RWPE2 (cell line): ENCODE results near the gene SIK3.

Source experiments
- ATAC-seq: fragments of 200-7000 bp; cut with Tn5 transposase; 3 replicates; pipeline ENCODE4 v1.9.1; 2021; ENCODE audit warnings: low read depth
- DNase-seq: peaks from one replicate; pipeline ENCODE4 v3.0.0-alpha.2; 2020; ENCODE audit warnings: low spot score
- H3K27ac ChIP-seq: fragments of 450-650 bp; 2 replicates; pipeline ENCODE4 v1.5.1; 2017; ENCODE audit warnings: mild to moderate bottlenecking; ENCODE audit not compliant: poor library complexity, severe bottlenecking
- H3K27me3 ChIP-seq: fragments of 250-450 bp; sonication (Bioruptor Pico); 2 replicates; pipeline ENCODE4 v1.5.1; 2021; ENCODE audit warnings: mild to moderate bottlenecking, moderate library complexity; ENCODE audit not compliant: insufficient read depth, poor library complexity, severe bottlenecking
- H3K36me3 ChIP-seq: fragments of 250-450 bp; sonication (Bioruptor Pico); 2 replicates; pipeline ENCODE4 v1.5.1; 2020; ENCODE audit warnings: low read depth, mild to moderate bottlenecking, moderate library complexity
- H3K4me1 ChIP-seq: fragments of 250-450 bp; sonication (Bioruptor Pico); 2 replicates; pipeline ENCODE4 v1.5.1; 2021; ENCODE audit warnings: mild to moderate bottlenecking, moderate library complexity; ENCODE audit not compliant: insufficient read depth, poor library complexity, severe bottlenecking
- H3K4me3 ChIP-seq: fragments of 250-450 bp; sonication (Bioruptor Pico); 2 replicates; pipeline ENCODE4 v1.5.1; 2021; ENCODE audit warnings: mild to moderate bottlenecking, moderate library complexity; ENCODE audit not compliant: severe bottlenecking
- H3K9me3 ChIP-seq: fragments of 250-450 bp; sonication (Bioruptor Pico); 2 replicates; pipeline ENCODE4 v1.5.1; 2021; ENCODE audit warnings: mild to moderate bottlenecking, moderate library complexity; ENCODE audit not compliant: severe bottlenecking
- TF ChIP-seq, protein P1 (sequence below): fragments of 450-650 bp; IDR thresholded peaks from one replicate; pipeline ENCODE4 v1.5.1; 2017; ENCODE audit warnings: mild to moderate bottlenecking, moderate library complexity; ENCODE audit not compliant: poor library complexity, severe bottlenecking

The SIK3 gene

DNA sequence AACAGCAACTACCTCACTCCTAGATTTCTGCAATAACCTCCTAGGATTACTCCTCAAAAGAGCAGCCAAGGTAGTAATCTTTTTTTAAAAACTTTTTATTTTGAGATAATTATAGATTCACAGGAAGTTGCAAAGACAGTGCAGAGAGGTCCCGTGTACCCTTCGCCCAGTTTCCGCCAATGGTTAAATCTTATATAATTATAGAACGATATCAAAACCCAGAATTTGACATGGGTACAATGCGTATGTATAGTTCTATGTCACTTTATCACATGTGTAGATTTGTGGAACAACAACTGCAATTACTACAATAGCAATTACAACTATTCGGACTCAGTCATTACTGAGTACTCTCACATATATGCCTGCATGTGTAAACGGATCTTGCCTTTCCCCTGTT lies 166.0 kb downstream of the SIK3 start:
- Histone ChIP-seq H3K4me3 (no peak overlapping the region), H3K36me3 (0 out of 2 replicates have a peak, but pooled peaks cover under 1% of the 10 kb centered on the region), H3K27ac (no peak overlapping the region), H3K4me1 (peaks cover 6% of the 10 kb centered on the region), H3K9me3 (peaks cover 2% of the 10 kb centered on the region), H3K27me3 (no peaks in the 10 kb centered on the region)
- TF ChIP-seq, protein P1, sequence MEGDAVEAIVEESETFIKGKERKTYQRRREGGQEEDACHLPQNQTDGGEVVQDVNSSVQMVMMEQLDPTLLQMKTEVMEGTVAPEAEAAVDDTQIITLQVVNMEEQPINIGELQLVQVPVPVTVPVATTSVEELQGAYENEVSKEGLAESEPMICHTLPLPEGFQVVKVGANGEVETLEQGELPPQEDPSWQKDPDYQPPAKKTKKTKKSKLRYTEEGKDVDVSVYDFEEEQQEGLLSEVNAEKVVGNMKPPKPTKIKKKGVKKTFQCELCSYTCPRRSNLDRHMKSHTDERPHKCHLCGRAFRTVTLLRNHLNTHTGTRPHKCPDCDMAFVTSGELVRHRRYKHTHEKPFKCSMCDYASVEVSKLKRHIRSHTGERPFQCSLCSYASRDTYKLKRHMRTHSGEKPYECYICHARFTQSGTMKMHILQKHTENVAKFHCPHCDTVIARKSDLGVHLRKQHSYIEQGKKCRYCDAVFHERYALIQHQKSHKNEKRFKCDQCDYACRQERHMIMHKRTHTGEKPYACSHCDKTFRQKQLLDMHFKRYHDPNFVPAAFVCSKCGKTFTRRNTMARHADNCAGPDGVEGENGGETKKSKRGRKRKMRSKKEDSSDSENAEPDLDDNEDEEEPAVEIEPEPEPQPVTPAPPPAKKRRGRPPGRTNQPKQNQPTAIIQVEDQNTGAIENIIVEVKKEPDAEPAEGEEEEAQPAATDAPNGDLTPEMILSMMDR: no peak
- no peak for DNase-seq
- ATAC-seq: no peak

DNA sequence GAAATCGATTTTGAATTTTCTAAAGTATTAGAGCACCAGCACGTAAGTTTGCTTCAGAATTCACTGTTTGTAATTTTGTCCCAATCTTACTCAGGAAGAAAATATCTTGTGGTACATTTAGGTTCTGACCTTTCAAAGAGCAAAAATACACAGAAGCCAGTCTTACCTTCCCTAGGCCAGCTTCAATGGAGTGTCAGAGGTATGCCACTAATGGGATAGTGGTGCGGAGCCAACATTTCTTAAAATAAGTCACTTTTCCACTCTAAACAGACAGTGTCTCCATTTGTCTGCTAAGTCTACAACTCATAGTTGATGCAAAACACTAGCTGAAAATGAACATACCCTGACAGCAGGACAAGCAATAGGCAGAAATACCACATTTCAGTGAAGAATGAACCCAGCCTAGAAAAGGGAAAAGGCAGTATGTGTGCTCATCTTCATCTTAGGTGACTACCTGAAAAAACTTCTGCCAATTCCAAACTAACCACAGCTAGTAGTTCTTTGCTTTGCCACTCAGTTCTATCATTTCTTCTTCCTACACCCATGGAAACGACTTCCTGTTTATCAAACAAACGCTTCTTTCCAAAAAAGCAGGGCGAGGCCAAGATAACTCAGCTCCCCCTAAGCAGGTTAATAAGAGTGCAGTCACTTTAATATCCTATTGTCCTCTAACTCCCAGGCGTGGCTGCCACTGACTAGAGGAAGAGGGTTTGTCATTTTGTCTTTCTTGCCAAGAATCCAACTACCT lies 166.8 kb downstream of the SIK3 start:
- TF ChIP-seq, protein P1: no peak
- Histone ChIP-seq H3K36me3 (0 out of 2 replicates have a peak, but pooled peaks cover 6% of the 10 kb centered on the region), H3K4me1 (peaks cover 6% of the 10 kb centered on the region), H3K27ac (no peak overlapping the region), H3K27me3 (no peaks in the 10 kb centered on the region), H3K9me3 (peaks cover 2% of the 10 kb centered on the region), H3K4me3 (no peak overlapping the region)
- no peak for DNase-seq
- ATAC-seq: peak; percentile 52; the same call in 2 of the 3 replicates

DNA sequence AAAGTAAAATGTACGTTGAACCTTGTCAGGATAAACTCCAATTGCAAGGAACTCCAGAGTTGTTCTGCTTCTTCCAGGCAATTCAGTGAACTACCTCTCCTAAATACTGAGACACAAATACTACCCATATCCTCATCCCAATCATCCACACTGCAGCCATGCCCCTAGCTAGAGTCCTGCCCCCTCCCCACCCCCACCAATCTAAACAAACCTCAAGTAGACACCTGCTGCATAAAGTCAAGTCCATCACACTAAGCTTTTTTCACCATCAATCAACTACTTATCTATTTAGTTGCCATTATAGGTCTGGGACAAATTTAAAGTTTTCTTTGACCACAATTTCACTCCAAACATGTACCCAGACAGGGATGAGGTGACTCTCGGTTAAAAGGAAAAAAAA lies 167.6 kb downstream of the SIK3 start:
- H3K36me3 ChIP-seq: 0 out of 2 replicates have a peak, but pooled peaks cover 9% of the 10 kb centered on the region
- no peak overlapping the region for H3K4me3 ChIP-seq
- no peaks in the 10 kb centered on the region for H3K27me3 ChIP-seq
- no peak for ATAC-seq
- TF ChIP-seq, protein P1: no peak
- peaks cover 6% of the 10 kb centered on the region for H3K4me1 ChIP-seq
- H3K9me3 ChIP-seq: peaks cover 2% of the 10 kb centered on the region
- no peak overlapping the region for H3K27ac ChIP-seq
- no peak for DNase-seq

DNA sequence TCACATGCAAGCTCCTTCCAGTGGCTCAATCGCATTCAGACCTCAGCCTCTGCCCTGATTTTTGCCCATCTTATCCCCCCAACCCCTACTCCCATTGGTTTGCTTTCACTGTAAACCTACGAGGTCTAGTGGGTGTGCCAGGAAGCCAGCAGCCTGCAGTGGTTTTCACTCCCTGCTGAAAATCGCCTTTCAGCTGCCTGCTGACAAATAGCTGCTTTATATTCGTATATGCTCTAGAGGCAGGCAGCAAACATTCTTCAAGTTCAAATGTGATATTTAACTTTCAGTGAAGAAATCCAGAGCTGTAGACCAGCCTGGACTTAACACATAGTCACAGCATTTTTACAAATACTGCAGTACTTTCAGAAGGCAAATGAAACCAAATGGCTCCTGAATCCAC lies 168.1 kb downstream of the SIK3 start:
- no peak for ATAC-seq
- H3K27ac ChIP-seq: no peak overlapping the region
- no peaks in the 10 kb centered on the region for H3K27me3 ChIP-seq
- TF ChIP-seq, protein P1: no peak
- H3K9me3 ChIP-seq: peaks cover 2% of the 10 kb centered on the region
- DNase-seq: no peak
- no peak overlapping the region for H3K4me3 ChIP-seq
- peaks cover 6% of the 10 kb centered on the region for H3K4me1 ChIP-seq
- H3K36me3 ChIP-seq: 0 out of 2 replicates have a peak, but pooled peaks cover 9% of the 10 kb centered on the region
